HG02981 (cell line): Measurements from ENCODE around the gene METTL22.

ENCODE experiments used
- ATAC-seq: cut with Tn5 transposase; IDR thresholded peaks from one replicate; pipeline ENCODE4 v1.9.1; 2021; ENCODE audit warnings: mild to moderate bottlenecking, moderate library complexity; ENCODE audit not compliant: unreplicated experiment

METTL22 gene

GRCh38 chr16:8686879-8687278 lies 65.4 kb downstream of the METTL22 start:
- no peak for ATAC-seq

DNA sequence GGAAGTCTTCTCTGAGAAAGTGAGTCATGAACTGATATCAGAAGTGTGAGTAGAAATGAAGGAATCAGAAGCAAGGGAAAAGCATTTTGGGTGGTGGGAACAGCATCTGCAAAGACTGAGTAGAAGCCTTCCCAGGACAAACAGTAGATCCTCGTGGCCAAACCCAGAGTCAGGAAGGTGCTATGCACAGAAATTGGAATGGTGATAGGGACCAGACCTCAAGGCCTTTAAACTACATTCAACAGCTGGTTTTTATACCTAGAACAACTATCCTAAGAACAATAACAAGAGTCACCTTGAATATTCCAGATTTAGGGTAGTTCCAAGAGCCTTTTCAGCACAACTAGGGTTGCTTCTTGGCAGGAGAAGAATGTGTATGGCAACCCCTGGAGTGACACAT lies 68.2 kb downstream of the METTL22 start:
- no peak for ATAC-seq

DNA sequence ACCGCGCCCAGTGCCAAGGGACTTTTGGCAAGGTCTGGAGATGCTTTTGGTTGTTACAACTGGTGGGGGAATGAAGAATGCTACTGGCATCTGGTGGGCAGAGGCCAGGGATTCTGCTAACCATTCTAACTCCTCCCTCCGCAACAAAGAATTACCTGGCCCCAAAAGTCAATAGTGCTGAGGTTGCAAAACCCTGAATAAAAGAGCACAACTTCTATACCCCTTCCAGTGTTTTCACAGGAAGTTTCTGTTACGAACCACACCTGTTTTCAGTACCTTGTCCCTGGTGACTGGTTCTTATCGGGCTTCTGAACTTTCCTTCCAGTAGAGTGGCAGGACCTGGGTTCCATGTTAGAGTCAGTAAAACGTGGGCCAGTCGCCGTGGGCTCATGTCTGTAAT lies 70.2 kb downstream of the METTL22 start:
- no peak for ATAC-seq

DNA sequence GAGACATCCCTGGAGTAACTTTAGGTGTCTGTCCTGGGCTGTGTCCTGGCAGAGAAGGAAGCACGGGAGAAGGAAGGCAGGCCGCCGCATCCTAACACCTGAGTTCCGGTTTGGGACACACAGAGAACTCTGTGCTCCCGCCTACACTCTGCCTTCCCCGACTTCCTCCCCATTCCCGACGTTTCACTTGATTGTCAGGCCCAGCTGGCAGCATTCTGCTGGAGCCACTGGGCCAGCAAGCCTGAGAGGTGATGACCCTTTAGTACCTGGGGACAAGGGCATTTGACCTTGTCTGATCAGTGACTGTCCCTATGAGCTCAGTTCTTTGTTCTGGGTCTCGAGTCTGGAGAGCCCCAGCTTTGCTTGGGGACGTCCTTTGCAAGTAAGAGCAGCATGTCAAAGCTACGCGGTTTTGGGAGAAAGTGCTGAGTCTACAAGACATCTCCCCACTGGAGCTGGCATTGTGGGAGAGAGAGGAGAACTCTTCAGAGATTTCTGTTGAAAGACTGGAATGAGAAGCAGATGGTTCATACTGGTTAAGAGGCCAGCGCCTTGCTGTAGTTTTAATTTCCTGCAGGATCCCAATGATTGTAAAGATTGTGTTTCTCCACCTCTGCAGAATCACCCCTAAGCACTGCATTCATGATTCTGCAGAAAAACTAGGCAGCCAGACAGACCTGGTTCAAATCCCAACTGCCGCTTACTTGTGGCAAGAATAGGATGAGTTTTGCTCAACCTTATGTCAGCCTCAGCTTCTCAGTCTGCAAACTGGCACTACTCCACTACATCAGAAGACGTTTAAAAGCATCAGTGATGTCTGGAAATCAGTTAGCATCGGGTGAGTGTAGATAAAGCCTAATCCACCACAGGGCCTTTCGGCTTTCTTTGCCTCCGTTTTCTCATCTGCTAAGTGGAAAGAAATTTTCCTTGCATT lies 73.6 kb downstream of the METTL22 start:
- no peak for ATAC-seq

- ATAC-seq, result no peak
These were observed 75.4 kb downstream of the METTL22 start for GRCh38 chr16:8696880-8697279.

DNA sequence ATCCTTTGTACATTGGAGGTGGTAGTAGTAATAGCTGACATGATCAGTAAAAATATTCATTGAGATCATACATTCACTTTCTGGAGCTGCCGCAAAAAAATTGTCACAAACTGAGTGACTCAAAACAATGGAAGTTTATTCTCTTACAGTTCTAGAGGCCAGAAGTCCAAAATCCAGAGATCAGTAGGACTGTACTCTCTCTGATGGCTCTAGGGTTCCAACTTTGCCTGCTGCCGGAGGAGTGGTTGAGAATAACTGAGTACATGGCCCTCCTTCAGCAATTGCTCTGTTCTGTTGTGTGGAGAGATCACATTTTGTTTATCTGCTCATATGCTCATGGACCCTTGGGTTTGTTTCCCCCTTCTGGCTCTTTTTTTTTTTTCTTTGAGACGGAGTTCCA lies 76.5 kb downstream of the METTL22 start:
- ATAC-seq, result no peak
